C4-2B (cell line): ENCODE data around the gene MELK.

Experiments
- CTCF ChIP-seq: fragments of 450-650 bp; conservative IDR thresholded peaks from 2 replicates; pipeline ENCODE4 v1.5.1; 2017; ENCODE audit warnings: mild to moderate bottlenecking
- ZFX ChIP-seq: fragments of 450-650 bp; IDR thresholded peaks from 2 replicates; pipeline ENCODE4 v1.6.1; 2017

- TF ChIP-seq CTCF (no peak), ZFX (no peak)
Observed at GRCh38 chr9:36559036-36559695, 13.5 kb upstream of the MELK start.
